ENCODE measurements around the gene TTC1. TPM values are rescaled to one million over a fixed set of nuclear protein-coding genes. Genes with fewer than 3 reads are reported as not detected.

TTC1 gene
- total RNA-seq, 2 experiments from 2014 or later = 46.9 to 57.2 TPM

Other genes with a start within 250 kb of the TTC1 start
- not detected for gene ADRA1B, start 92.7 kb upstream of the TTC1 start, total RNA-seq
- 10 to 100 TPM; 26.9 to 27.0 TPM for gene PWWP2A, start 110.3 kb downstream of the TTC1 start, total RNA-seq
- not detected for gene FABP6, start 220.4 kb downstream of the TTC1 start, total RNA-seq

Data from activated CD4-positive, alpha-beta T cell treated with anti-CD3 and anti-CD28 coated beads, Interleukin-2, amount 10 ng/mL, durations not matched to agents 7 days and 5 days (primary cell).